K562 (cell line): Measurements from ENCODE around the gene CYP2R1. TPM values are rescaled to one million over a fixed set of nuclear protein-coding genes. Genes with fewer than 3 reads are reported as not detected.
A peak's percentile ranks its signal among the peaks of the same experiment; 100 is the strongest.

Experiments used
- ARNT ChIP-seq, 2 experiments: fragments of 450-650 bp; IDR thresholded peaks; 2 replicates each; pipeline ENCODE4 v1.6.1; 2016; ENCODE audit warnings: mild to moderate bottlenecking in 1 of 2
- BCL6 ChIP-seq: fragments of 250-450 bp; sonication (Bioruptor Pico); IDR thresholded peaks from 2 replicates; pipeline ENCODE4 v1.4.0; 2020
- CCNT2 ChIP-seq: IDR thresholded peaks from 2 replicates; pipeline ENCODE4 v1.6.1; 2011; ENCODE audit warnings: borderline replicate concordance, low read depth, mild to moderate bottlenecking, moderate library complexity, mixed read lengths, low read length; ENCODE audit not compliant: insufficient read length; ENCODE audit errors: extremely low read depth
- IFI16 ChIP-seq: fragments of 250-450 bp; sonication (Bioruptor Pico); IDR thresholded peaks from 2 replicates; pipeline ENCODE4 v2.1.2; 2022; ENCODE audit warnings: mild to moderate bottlenecking, inconsistent platforms
- JUN ChIP-seq, 2 experiments: sonication (generic) in 1 of 2; formaldehyde crosslinking in 1 of 2; IDR thresholded peaks; 2 replicates each; pipeline versions ENCODE4 v1.6.1 to v1.8.0; 2012 to 2022; ENCODE audit warnings: borderline replicate concordance in 2 of 2, mild to moderate bottlenecking in 2 of 2, improper control_type of control experiment in 1 of 2, low read depth in 1 of 2, low read length in 1 of 2, missing genetic modification reagents in 1 of 2
- KDM5B ChIP-seq: fragments of 200-600 bp; sonication (generic); IDR thresholded peaks from 2 replicates; pipeline ENCODE4 v1.6.1; 2012; ENCODE audit warnings: low read depth, mild to moderate bottlenecking, moderate library complexity, low read length, control low read depth, inconsistent platforms; ENCODE audit not compliant: insufficient replicate concordance
- KHSRP ChIP-seq: fragments of 450-650 bp; IDR thresholded peaks from 2 replicates; pipeline ENCODE4 v1.6.1; 2017
- MAFF ChIP-seq: IDR thresholded peaks from 2 replicates; pipeline ENCODE4 v1.6.1; 2012; ENCODE audit warnings: low read length, improper control_type of control experiment
- NR1H2 ChIP-seq: sonication (generic); formaldehyde crosslinking; IDR thresholded peaks from 2 replicates; pipeline ENCODE4 v1.4.0; 2020; ENCODE audit warnings: mild to moderate bottlenecking, missing genetic modification reagents
- PHB ChIP-seq: fragments of 250-450 bp; sonication (Bioruptor Pico); IDR thresholded peaks from 2 replicates; pipeline ENCODE4 v1.5.0; 2021
- PHTF2 ChIP-seq: fragments of 250-450 bp; sonication (Bioruptor Pico); IDR thresholded peaks from 2 replicates; pipeline ENCODE4 v1.5.0; 2021; ENCODE audit warnings: mild to moderate bottlenecking
- PURB ChIP-seq: sonication (generic); formaldehyde crosslinking; IDR thresholded peaks from 2 replicates; pipeline ENCODE4 v1.9.0; 2021; ENCODE audit warnings: low read depth, mild to moderate bottlenecking, missing genetic modification reagents
- RBM14 ChIP-seq: fragments of 200-400 bp; formaldehyde crosslinking; IDR thresholded peaks from 2 replicates; pipeline ENCODE4 v1.6.1; 2018; ENCODE audit warnings: low read depth, mild to moderate bottlenecking, low read length, moderate library complexity, borderline replicate concordance; ENCODE audit not compliant: insufficient read depth
- SMARCE1 ChIP-seq: fragments of 450-650 bp; IDR thresholded peaks from 2 replicates; pipeline ENCODE4 v1.7.1; 2016; ENCODE audit warnings: mild to moderate bottlenecking
- SP1 ChIP-seq: sonication (generic); formaldehyde crosslinking; IDR thresholded peaks from 2 replicates; pipeline ENCODE4 v1.8.1; 2022; ENCODE audit warnings: mild to moderate bottlenecking, missing genetic modification reagents
- ZNF133 ChIP-seq: fragments of 250-450 bp; sonication (Bioruptor Pico); IDR thresholded peaks from 2 replicates; pipeline ENCODE4 v1.4.0; 2020; ENCODE audit warnings: mild to moderate bottlenecking
- ZNF644 ChIP-seq: fragments of 200-800 bp; sonication (Bioruptor generic); IDR thresholded peaks from 2 replicates; pipeline ENCODE4 v1.6.1; 2016; ENCODE audit warnings: low read depth, missing genetic modification characterization, missing compliant biosample characterization
- ZSCAN29 ChIP-seq: fragments of 450-650 bp; IDR thresholded peaks from 2 replicates; pipeline ENCODE4 v1.6.1; 2017
- polyA plus RNA-seq, 8 experiments: library from polyadenylated mRNA; depleted of rRNA in 4 of 8; stranded (reverse) in 5 of 8; unstranded in 3 of 8; fragments of >200 nt; fragmentation: Nextera tagmentation in 2 of 8; fragmentation: Illumina TruSeq in 1 of 8; extraction: Ambion mirVana in 2 of 8; extraction: Trizol in 1 of 8; gene quantifications; 2 replicates each; pipeline versions ENCODE4 v1.2.1 to v1.2.3, GENCODE V29; 2011 to 2014; ENCODE audit warnings: inconsistent platforms in 1 of 8, missing spikeins in 1 of 8
- total RNA-seq, 7 experiments: library from RNA; depleted of rRNA in 6 of 7; stranded (reverse); fragments of >200 nt in 6 of 7; fragmentation: Illumina TruSeq in 2 of 7; extraction: Trizol in 2 of 7; gene quantifications; 2 replicates each; pipeline versions ENCODE4 v1.2.1 to v1.2.3, GENCODE V29; 2011 to 2021; ENCODE audit warnings: low replicate concordance in 1 of 7
- TF ChIP-seq, protein P1 (sequence below): sonication (generic); formaldehyde crosslinking; IDR thresholded peaks from 2 replicates; pipeline ENCODE4 v1.8.0; 2022; ENCODE audit warnings: mild to moderate bottlenecking, low read depth, missing genetic modification reagents
- TF ChIP-seq, protein P2 (sequence below): fragments of 450-650 bp; formaldehyde crosslinking; IDR thresholded peaks from 2 replicates; pipeline ENCODE4 v1.4.0; 2020; ENCODE audit warnings: mild to moderate bottlenecking, moderate library complexity
- TF ChIP-seq, protein P3 (sequence below), 2 experiments: fragments of 450-650 bp in 1 of 2; sonication (generic) in 1 of 2; formaldehyde crosslinking; conservative IDR thresholded peaks; 2 replicates each; pipeline versions ENCODE4 v1.4.0 to v1.8.1; 2020 to 2022; ENCODE audit warnings: mild to moderate bottlenecking in 1 of 2, missing genetic modification reagents in 1 of 2
- TF ChIP-seq, protein P4 (sequence below): fragments of 250-450 bp; sonication (Bioruptor Pico); IDR thresholded peaks from 2 replicates; pipeline ENCODE4 v1.8.0; 2021; ENCODE audit warnings: moderate library complexity, mild to moderate bottlenecking, inconsistent platforms

The CYP2R1 gene
- total and polyA plus RNA-seq, 9 of the 15 experiments (the other 6 are each of a cell fraction or from before 2014, with no cell fraction given), result 19.4 to 40.5 (median 29.4) TPM

DNA sequence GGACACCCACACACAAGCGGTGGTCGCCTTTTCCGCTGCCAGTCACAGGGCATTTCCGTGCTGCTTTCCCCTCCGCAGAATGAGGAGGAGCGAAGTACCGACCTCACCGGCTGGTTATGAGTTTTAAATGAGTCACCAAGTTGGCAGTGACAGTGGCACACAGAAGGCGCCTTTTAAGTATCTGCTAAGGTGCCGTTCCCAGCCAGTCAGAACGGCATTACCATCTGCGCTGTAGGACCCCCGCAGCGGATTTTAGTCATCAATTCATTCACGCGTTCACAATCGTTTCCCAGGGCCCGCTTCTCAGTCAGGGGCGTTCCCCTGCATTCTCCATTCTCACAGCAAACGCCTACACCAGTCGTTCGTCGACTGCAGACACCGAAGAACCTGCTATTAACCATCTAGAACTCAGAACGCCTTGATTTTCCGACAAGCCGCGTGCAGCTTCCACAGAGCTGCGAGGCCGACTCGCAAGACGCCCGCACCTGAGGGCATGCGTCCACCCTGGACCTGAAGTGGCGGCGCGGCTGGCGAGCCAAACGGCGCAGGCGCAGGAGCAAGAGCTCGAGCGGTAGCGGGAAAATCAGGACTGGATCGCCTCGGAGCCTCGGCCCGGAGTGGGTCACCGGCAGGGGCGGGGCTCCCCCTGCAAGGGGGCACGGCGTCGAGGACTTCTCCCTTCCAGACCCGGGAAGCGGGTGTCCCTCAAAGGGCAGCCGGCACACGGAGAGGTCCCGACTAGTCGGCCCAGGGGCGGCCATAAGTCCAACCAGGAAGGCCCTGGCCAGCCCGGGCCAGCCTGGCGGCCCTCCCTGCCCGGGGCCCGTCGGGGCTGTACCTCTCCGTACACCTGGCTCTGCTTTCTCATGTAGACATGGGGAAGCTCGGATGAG, 642 bp downstream of the CYP2R1 start (continued):
- TF ChIP-seq KDM5B (peak; percentile 83), SP1 (CRISPR knock-in tag) (peak; percentile 53), IFI16 (CRISPR knock-in tag) (no peak), ZNF133 (CRISPR knock-in tag) (no peak), CCNT2 (peak; percentile 66), RBM14 (no peak), BCL6 (CRISPR knock-in tag) (no peak), KHSRP (no peak), PHTF2 (0 out of 2 replicates have a peak, but pooled peaks have one; percentile 66), NR1H2 (CRISPR knock-in tag) (peak; percentile 78; the same call in 1 of the 2 replicates), JUN (IDR thresholded peaks at IDR 0.05; ENCODE audit: borderline replicate concordance, low read depth, low read length) (peak; percentile 52; the same call in 1 of the 2 replicates), JUN (CRISPR knock-in tag; IDR thresholded peaks at IDR 0.05; ENCODE audit: borderline replicate concordance) (0 out of 2 replicates have a peak, but pooled peaks have one; percentile 84), MAFF (no peak), ZSCAN29 (0 out of 2 replicates have a peak, but pooled peaks have one; percentile 43), SMARCE1 (no peak; the same call in none of the 2 replicates), PURB (CRISPR knock-in tag) (no peak; the same call in 1 of the 2 replicates), PHB (no peak), ARNT (IDR thresholded peaks at IDR 0.05) (0 out of 4 replicates have a peak, but pooled peaks of 1 of the 2 experiments have one; percentile 25), ZNF644 (tag) (no peak; the same call in 1 of the 2 replicates)
- TF ChIP-seq, protein P1, sequence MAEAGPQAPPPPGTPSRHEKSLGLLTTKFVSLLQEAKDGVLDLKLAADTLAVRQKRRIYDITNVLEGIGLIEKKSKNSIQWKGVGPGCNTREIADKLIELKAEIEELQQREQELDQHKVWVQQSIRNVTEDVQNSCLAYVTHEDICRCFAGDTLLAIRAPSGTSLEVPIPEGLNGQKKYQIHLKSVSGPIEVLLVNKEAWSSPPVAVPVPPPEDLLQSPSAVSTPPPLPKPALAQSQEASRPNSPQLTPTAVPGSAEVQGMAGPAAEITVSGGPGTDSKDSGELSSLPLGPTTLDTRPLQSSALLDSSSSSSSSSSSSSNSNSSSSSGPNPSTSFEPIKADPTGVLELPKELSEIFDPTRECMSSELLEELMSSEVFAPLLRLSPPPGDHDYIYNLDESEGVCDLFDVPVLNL (CRISPR knock-in tag), result peak; percentile 76; the same call in 1 of the 2 replicates
- TF ChIP-seq, protein P2, sequence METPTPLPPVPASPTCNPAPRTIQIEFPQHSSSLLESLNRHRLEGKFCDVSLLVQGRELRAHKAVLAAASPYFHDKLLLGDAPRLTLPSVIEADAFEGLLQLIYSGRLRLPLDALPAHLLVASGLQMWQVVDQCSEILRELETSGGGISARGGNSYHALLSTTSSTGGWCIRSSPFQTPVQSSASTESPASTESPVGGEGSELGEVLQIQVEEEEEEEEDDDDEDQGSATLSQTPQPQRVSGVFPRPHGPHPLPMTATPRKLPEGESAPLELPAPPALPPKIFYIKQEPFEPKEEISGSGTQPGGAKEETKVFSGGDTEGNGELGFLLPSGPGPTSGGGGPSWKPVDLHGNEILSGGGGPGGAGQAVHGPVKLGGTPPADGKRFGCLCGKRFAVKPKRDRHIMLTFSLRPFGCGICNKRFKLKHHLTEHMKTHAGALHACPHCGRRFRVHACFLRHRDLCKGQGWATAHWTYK, result no peak
- TF ChIP-seq, protein P3, sequence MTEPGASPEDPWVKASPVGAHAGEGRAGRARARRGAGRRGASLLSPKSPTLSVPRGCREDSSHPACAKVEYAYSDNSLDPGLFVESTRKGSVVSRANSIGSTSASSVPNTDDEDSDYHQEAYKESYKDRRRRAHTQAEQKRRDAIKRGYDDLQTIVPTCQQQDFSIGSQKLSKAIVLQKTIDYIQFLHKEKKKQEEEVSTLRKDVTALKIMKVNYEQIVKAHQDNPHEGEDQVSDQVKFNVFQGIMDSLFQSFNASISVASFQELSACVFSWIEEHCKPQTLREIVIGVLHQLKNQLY (CRISPR knock-in tag; conservative IDR thresholded peaks at IDR 0.05), result peak; percentile 36 to 91; a peak in 1 of 4 replicates
- TF ChIP-seq, protein P4, sequence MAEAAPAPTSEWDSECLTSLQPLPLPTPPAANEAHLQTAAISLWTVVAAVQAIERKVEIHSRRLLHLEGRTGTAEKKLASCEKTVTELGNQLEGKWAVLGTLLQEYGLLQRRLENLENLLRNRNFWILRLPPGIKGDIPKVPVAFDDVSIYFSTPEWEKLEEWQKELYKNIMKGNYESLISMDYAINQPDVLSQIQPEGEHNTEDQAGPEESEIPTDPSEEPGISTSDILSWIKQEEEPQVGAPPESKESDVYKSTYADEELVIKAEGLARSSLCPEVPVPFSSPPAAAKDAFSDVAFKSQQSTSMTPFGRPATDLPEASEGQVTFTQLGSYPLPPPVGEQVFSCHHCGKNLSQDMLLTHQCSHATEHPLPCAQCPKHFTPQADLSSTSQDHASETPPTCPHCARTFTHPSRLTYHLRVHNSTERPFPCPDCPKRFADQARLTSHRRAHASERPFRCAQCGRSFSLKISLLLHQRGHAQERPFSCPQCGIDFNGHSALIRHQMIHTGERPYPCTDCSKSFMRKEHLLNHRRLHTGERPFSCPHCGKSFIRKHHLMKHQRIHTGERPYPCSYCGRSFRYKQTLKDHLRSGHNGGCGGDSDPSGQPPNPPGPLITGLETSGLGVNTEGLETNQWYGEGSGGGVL (CRISPR knock-in tag), result no peak
